Middle frontal gyrus (tissue), 1 donor: ENCODE results near the gene PHRF1.

Source experiments
- DNase-seq: peaks from one replicate; pipeline ENCODE4 v3.0.0-alpha.2; 2015; ENCODE audit warnings: low spot score; ENCODE audit errors: extremely low spot score

PHRF1 gene

GRCh38 chr11:556662-557256, 19.5 kb upstream of the PHRF1 start:
- DNase-seq, result no peak

- DNase-seq, result no peak
Measured at GRCh38 chr11:557328-558132, 18.7 kb upstream of the PHRF1 start.

GRCh38 chr11:558503-558902, 17.8 kb upstream of the PHRF1 start:
- no peak for DNase-seq

- DNase-seq, result no peak
Measured at GRCh38 chr11:559020-559620, 17.1 kb upstream of the PHRF1 start.

GRCh38 chr11:559712-560304, 16.5 kb upstream of the PHRF1 start:
- no peak for DNase-seq

- peak; percentile 75 for DNase-seq
Measured at GRCh38 chr11:560305-561147, 15.7 kb upstream of the PHRF1 start, which contains the start of the genes LMNTD2 and RASSF7. TSS of gene LMNTD2 (minus strand) at chr11:560738. CDS start at chr11:560716, 22 bp downstream. TSS of gene RASSF7 (plus strand) at chr11:560970. CDS start at chr11:561769, 799 bp downstream.

- DNase-seq, result no peak
Measured at GRCh38 chr11:561148-562003, 14.9 kb upstream of the PHRF1 start.

- DNase-seq, result no peak
Measured at GRCh38 chr11:562046-562645, 14.1 kb upstream of the PHRF1 start.

- DNase-seq, result no peak
Measured at GRCh38 chr11:563066-563811, 13.0 kb upstream of the PHRF1 start.

- no peak for DNase-seq
Measured at GRCh38 chr11:563812-564578, 12.3 kb upstream of the PHRF1 start.

- DNase-seq, result no peak
Measured at GRCh38 chr11:565921-566509, 10.3 kb upstream of the PHRF1 start.

- DNase-seq, result no peak
Measured at GRCh38 chr11:567011-567628, 9.2 kb upstream of the PHRF1 start.

- no peak for DNase-seq
Measured at GRCh38 chr11:567629-568292, 8.5 kb upstream of the PHRF1 start.

- DNase-seq, result peak; percentile 85
Measured at GRCh38 chr11:568306-569157, 7.7 kb upstream of the PHRF1 start.

GRCh38 chr11:569158-569885, 6.9 kb upstream of the PHRF1 start:
- no peak for DNase-seq
